Measurements from ENCODE around the gene AK1.

AK1 gene

DNA sequence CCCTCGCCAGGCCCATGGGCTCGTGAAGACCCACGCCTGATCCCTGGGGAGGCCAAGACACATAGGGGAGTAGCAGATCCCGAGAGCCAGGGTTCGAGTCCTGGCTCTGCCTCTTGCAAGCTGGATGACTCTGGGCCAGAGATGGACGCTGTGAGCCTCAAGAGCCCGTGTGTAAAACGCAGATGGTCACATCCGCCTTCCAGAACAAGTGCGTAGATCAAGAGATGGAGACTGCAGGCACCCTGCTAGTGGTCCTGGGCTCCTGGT is 31.1 kb upstream of the AK1 start:
- no peak for DNase-seq (ENCODE audit: low read depth)

DNA sequence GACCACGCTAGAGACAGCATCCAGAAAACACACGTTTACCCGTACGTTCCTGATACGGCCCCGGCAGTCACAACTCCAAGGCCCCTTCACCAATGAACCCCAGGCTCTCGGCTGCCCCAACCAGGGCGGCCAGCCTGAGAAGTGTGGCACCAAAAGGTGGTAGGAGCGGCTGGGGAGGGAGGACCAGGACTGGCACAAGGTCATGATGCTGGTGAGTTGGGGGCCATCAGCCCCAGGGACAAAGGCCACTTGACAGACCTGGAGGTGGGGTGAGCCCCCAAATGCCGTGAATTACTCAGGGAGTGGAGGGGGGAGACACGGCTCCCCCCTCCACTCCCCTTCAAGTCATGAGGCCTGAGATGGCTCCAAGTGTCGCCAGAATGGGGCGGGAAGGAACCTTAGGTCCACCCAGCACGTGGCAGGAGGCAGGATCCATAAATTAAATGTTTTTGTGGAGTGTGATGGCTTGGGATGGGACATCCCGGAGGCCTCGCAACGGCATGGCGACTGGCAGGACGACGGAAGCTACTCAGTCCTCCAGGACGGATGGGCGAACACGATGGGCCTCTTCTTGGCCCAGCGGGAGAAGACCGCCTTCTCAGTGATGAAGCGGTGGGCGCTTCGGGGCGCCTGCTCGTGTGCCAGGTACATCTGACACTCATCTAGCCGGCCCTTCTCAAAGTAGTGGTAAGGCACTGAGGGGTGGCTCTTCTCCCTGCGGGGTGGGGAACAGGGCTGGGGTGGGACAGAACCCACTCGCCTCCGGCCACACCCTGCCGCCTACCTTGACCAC is 30.6 kb upstream of the AK1 start:
- no peak for DNase-seq (ENCODE audit: low read depth)

- no peak for DNase-seq (ENCODE audit: low read depth)
Measured at GRCh38 chr9:127905788-127906191, 28.3 kb upstream of the AK1 start.

- DNase-seq (ENCODE audit: low read depth), result no peak
Measured at GRCh38 chr9:127905004-127905728, 27.7 kb upstream of the AK1 start.

DNA sequence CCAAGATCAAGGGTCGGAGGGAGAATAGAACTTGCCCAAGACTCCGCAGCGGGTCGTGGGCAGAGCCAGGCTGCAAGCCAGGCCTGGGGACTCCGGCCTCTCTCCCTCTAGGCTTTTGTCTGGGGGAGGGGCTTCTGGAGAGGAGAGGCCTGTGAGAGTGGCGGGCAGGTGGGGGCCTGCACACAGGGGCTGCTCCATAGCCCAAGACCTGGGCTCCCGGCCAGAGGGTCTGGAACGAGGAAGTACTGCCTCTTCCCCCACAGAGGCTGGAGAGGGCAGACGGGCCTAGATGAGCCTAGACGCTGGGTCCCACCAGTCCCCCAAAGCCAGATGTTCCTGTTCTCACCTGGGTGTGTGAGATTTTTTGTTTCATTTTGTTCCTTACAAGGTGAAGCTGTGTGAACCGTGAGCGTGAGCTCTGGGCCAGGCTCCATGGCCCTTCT is 27.1 kb upstream of the AK1 start:
- DNase-seq (ENCODE audit: low read depth), result no peak

- DNase-seq (ENCODE audit: low read depth), result no peak
Measured at GRCh38 chr9:127903557-127904475, 26.3 kb upstream of the AK1 start.

DNA sequence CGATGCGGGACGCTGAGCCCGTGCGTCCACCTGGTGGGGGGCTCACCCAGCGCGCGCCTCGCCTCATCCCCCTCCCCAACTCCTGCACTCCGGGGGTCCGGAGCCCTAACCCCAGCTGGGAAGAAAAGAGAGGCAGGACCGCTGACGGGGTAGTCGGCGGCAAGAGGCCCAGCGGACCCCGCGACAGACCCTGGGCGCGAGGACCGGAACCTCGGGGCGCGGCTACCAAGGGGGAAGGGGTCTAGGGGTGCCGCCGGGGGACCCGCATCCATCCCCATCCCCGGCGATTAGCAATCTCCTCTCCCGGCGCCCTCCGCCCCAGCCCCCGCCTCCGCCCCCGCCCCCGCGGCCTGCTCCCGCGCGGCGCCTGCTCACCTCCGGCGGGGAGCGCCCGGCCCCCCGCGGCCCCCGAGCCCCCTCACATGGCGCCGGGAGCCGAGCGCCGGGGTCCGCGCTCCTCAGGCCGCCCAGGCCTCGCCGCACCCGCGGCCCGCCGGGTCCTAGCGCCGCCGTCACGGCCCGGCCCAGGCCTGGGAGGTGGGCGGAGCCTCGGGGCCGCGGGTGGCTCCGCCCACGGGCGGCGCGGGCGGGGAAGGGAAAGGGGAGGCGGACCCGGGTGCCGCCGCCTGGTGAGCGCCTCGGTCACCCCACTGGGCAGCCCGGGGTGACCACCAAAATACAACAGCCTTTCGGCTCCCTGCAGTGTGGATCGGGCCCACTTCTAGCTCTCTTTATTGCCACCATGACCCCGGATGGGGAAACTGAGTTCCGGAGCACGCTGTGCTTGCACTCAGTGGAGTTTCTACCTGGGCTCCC is 21.9 kb upstream of the AK1 start, which contains the start of gene ST6GALNAC6:
ST6GALNAC6 (minus strand) TSS at position 476 of the 816 bp plus-strand sequence. CDS start 1,622 bp downstream, outside the sequence.
- peak; percentile 56 for DNase-seq (ENCODE audit: low read depth)

DNA sequence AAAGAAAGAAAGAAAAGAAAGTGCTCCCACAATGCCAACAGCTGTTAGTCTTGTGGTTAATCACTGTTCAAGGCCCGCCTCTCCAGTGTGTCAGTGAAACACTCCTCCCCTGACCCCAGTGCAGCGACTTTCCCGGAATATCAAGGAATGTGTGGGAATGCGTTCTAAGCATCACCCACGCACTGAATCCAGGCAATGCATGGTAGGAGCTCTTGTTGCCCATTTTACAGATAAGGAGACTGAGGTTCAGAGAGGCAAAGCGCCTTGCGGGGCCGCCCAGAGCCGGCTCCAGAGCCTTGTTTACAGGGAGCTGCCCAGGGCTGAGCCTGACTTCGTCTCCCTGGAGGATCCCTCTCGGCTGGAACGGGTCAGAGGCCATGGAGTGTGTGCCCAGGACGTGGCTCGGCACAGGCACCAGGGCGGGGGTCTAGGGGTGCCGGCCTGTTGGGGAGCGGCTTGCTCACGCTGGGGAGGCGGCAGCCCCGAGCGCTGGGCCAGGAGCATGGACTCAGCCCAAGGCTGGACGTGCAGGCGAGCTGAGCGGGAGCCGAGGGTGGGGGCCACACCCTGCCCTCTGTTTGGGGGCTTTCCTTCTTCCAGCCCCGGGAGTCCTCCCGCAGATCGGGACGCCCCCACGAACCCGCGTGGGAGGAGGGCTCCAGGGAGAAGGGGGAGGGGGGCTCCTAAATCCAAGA is 21.1 kb upstream of the AK1 start:
- DNase-seq (ENCODE audit: low read depth), result no peak

DNA sequence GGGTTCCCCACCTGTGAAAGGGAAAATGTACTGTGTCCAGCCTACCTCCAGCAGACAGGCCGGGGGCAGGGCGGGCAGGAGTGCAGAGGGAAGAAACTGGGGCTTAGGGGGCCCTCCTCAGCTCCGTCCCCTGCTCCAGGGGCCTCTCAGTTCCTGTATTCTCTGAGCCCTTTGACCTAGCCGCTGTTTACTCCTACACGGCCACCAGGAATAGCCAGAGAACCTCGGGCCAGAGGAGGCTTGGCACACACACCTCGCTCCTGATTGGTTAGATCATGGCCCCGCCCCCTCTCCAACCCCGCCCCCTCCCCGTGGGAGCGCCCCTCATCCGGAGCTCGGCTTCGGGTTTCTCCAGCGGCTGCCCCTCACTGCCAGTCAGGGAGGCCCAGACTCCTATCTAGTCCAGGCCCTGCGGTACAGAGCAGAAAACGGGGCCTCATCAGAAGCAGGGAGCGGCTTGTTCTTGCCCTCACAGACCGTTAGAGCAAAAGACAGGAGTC is 19.8 kb upstream of the AK1 start:
- no peak for DNase-seq (ENCODE audit: low read depth)

GRCh38 chr9:127896395-127897192 is 19.1 kb upstream of the AK1 start:
- no peak for DNase-seq (ENCODE audit: low read depth)

GRCh38 chr9:127895811-127896210 is 18.3 kb upstream of the AK1 start:
- no peak for DNase-seq (ENCODE audit: low read depth)

DNA sequence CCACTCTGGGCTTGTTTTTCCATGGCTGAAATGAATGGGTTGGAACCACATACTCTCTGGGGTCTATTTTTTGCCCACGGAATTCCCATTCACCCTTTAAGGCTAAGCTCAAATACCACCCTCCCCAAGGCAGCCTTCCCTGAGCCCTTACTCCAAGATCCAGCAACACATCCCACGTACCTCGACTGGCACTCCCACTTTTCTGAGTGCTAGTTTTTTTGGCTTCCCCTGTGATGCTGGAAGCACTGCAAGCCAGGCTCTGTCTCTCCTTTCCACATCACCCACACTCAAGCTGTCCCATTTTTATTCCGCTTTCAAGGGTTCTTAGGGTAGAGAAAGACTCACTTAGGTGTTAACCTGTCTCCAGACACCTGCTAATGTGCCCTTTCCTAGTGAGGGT is 15.9 kb upstream of the AK1 start:
- DNase-seq (ENCODE audit: low read depth), result no peak

DNA sequence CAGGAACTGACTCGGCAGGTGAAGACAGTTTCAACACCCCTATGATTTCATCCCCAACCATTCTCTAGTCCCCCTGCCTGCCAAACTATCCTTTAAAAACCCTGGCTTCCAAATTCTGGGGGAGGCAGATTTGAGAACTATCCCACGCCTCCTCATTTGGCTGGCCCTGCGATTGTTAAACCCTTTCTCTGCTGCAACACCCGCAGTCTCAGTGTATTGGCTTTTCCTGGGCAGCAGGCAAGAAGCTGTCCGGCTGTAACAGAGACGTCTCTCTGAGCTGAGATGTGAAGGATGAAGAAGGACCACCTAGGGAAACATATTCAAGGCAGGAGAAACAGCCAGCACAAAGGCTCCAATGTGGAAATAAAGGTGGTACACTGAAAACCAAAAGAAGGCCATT is 15.4 kb upstream of the AK1 start:
- no peak for DNase-seq (ENCODE audit: low read depth)

- no peak for DNase-seq (ENCODE audit: low read depth)
Measured at GRCh38 chr9:127890053-127890452, 12.6 kb upstream of the AK1 start.

DNA sequence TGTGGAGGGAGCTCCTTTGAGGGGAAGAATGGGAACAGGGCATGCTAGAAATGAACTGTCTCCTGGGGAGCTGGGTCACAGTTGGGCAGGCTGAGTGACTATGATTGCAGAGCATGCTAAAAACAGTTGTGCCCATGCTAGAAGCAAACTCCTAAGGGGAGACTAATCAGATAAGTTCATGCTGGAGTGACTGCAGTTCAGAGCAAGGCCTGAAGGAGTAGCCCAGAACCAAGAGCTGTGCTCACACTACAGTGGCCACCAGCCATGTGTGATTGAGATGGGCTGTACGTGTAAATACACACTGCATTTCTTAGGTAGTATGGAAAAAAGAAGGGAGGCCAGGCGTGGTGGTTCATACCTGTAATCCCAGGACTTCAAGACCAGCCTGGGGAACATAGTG is 10.3 kb upstream of the AK1 start:
- no peak for DNase-seq (ENCODE audit: low read depth)

- DNase-seq (ENCODE audit: low read depth), result no peak
Measured at GRCh38 chr9:127886401-127886972, 9.0 kb upstream of the AK1 start.

DNA sequence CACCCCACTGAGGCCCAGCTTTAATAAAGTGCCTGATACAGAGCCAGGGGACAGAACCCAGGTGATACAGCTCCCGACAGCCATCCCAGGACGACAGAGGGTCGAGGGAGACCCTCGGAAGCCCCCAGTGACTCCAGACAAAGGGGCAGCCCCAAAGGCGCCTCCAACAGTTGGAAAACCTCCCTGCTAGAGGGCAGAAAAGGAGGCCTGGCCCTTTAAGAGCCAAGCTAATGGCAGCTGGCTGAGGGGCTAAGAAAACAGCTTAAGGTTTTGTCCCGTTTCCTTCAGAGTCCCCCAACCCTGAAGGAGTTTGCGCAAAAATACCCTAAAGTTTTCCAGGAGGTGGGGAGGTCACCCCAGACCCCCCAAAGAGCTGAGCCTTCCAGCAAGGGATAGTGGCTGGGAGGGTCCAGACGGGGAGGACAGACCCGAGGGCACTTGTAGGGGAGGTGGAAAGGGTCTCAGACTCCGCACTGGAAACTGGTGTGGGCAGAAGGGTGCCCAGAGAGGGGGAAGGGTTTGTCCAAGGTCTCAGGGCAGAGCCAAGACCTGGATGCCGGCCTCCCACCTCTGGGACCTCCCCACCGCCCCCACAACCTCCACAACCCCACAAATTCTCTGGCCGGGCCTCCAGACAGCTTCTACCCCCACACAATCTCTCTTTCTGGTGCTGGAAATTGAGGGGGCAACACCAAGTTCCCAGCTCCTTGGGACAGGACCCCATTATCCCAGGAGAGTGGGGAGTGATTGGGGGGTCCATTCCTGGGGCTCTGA is 8.2 kb upstream of the AK1 start:
- no peak for DNase-seq (ENCODE audit: low read depth)

- DNase-seq (ENCODE audit: low read depth), result no peak
Measured at GRCh38 chr9:127884976-127885490, 7.6 kb upstream of the AK1 start.
